ENCODE data around the gene VNN1.
"Not testable (repeated sequence)": the region's sequence is repeated elsewhere in the genome, so short reads cannot be mapped to it uniquely, and the experiment has no call there.

DNA sequence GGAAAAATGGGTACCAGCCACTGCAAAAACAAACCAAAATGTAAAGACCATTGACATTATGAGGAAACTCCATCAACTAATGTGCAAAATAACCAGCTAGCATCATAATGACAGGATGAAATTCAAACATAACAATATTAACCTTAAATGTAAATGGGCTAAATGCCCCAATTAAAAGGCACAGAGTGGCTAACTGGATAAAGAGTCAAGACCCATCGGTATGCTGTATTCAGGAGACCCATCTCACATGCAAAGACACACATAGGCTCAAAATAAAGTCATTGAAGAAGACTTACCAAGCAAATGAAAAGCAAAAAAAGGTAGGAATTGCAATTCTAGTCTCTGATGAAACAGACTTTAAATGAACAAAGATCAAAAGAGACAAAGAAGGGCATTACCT lies 76.7 kb downstream of the VNN1 start:
- not testable (repeated sequence) for TF ChIP-seq CSRNP3 (CRISPR knock-in tag; IDR thresholded peaks at IDR 0.05); SNAI2 (CRISPR knock-in tag; IDR thresholded peaks at IDR 0.05); ZNF8 (CRISPR knock-in tag; IDR thresholded peaks at IDR 0.05); PPARA (CRISPR knock-in tag; IDR thresholded peaks at IDR 0.05; ENCODE audit: borderline replicate concordance); POU6F1 (CRISPR knock-in tag; IDR thresholded peaks at IDR 0.05; ENCODE audit: borderline replicate concordance, low read depth); PATZ1 (CRISPR knock-in tag; IDR thresholded peaks at IDR 0.05; ENCODE audit: borderline replicate concordance); GLIS3 (CRISPR knock-in tag; IDR thresholded peaks at IDR 0.05); ZFP3 (CRISPR knock-in tag; IDR thresholded peaks at IDR 0.05); ISL1 (CRISPR knock-in tag; IDR thresholded peaks at IDR 0.05); CREB5 (CRISPR knock-in tag; IDR thresholded peaks at IDR 0.05; ENCODE audit: low read depth); ZC3H10 (CRISPR knock-in tag; IDR thresholded peaks at IDR 0.05); CSDC2 (CRISPR knock-in tag; IDR thresholded peaks at IDR 0.05)
- TF ChIP-seq, protein P1, sequence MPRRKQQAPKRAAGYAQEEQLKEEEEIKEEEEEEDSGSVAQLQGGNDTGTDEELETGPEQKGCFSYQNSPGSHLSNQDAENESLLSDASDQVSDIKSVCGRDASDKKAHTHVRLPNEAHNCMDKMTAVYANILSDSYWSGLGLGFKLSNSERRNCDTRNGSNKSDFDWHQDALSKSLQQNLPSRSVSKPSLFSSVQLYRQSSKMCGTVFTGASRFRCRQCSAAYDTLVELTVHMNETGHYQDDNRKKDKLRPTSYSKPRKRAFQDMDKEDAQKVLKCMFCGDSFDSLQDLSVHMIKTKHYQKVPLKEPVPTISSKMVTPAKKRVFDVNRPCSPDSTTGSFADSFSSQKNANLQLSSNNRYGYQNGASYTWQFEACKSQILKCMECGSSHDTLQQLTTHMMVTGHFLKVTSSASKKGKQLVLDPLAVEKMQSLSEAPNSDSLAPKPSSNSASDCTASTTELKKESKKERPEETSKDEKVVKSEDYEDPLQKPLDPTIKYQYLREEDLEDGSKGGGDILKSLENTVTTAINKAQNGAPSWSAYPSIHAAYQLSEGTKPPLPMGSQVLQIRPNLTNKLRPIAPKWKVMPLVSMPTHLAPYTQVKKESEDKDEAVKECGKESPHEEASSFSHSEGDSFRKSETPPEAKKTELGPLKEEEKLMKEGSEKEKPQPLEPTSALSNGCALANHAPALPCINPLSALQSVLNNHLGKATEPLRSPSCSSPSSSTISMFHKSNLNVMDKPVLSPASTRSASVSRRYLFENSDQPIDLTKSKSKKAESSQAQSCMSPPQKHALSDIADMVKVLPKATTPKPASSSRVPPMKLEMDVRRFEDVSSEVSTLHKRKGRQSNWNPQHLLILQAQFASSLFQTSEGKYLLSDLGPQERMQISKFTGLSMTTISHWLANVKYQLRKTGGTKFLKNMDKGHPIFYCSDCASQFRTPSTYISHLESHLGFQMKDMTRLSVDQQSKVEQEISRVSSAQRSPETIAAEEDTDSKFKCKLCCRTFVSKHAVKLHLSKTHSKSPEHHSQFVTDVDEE (CRISPR knock-in tag; IDR thresholded peaks at IDR 0.05), result not testable (repeated sequence)

Data from SK-N-SH treated with all-trans-retinoic acid at 6 μM for 48 hours (cell line).